H9 (cell line): ENCODE measurements around the gene PDZK1. TPM values are rescaled to one million over a fixed set of nuclear protein-coding genes. Genes with fewer than 3 reads are reported as not detected.
"Not testable (repeated sequence)": the region's sequence is repeated elsewhere in the genome, so short reads cannot be mapped to it uniquely, and the experiment has no call there.

Experiments
- DNase-seq: peaks from one replicate; pipeline ENCODE4 v3.0.0-alpha.2; 2017
- H2AFZ ChIP-seq: one replicate; pipeline ENCODE4 v1.6.1; 2013; ENCODE audit warnings: mild to moderate bottlenecking, low read length, control low read depth, moderate library complexity
- H2AK5ac ChIP-seq: 2 replicates; pipeline ENCODE4 v1.6.1; 2013; ENCODE audit warnings: low read length, control low read depth, mixed read lengths; ENCODE audit not compliant: insufficient read length
- H2BK120ac ChIP-seq: one replicate; pipeline ENCODE4 v1.6.1; 2013; ENCODE audit warnings: low read depth, mild to moderate bottlenecking, low read length, control low read depth, inconsistent platforms; ENCODE audit not compliant: poor library complexity, severe bottlenecking
- H2BK12ac ChIP-seq: 2 replicates; pipeline ENCODE4 v1.6.1; 2013; ENCODE audit warnings: low read length, control low read depth, mixed read lengths, low read depth; ENCODE audit not compliant: insufficient read length
- H2BK15ac ChIP-seq: 2 replicates; pipeline ENCODE4 v1.6.1; 2013; ENCODE audit warnings: low read depth, low read length, control low read depth
- H2BK20ac ChIP-seq: one replicate; pipeline ENCODE4 v1.6.1; 2013; ENCODE audit warnings: low read depth, mild to moderate bottlenecking, low read length, control low read depth, inconsistent platforms; ENCODE audit not compliant: poor library complexity, severe bottlenecking
- H2BK5ac ChIP-seq: 2 replicates; pipeline ENCODE4 v1.6.1; 2013; ENCODE audit warnings: low read length, control low read depth, mixed read lengths; ENCODE audit not compliant: insufficient read length
- H3K14ac ChIP-seq: 2 replicates; pipeline ENCODE4 v1.6.1; 2013; ENCODE audit warnings: low read length, control low read depth; ENCODE audit not compliant: insufficient read depth
- H3K18ac ChIP-seq: 2 replicates; pipeline ENCODE4 v1.6.1; 2013; ENCODE audit warnings: low read depth, mild to moderate bottlenecking, mixed read lengths, low read length, control low read depth; ENCODE audit not compliant: insufficient read length
- H3K23ac ChIP-seq: 2 replicates; pipeline ENCODE4 v1.6.1; 2013; ENCODE audit warnings: low read length, control low read depth, mixed read lengths, low read depth; ENCODE audit not compliant: insufficient read length
- H3K23me2 ChIP-seq: 2 replicates; pipeline ENCODE4 v1.6.1; 2013; ENCODE audit warnings: low read depth, mild to moderate bottlenecking, mixed read lengths, low read length, control low read depth; ENCODE audit not compliant: insufficient read length, poor library complexity, severe bottlenecking
- H3K27ac ChIP-seq: 2 replicates; pipeline ENCODE4 v1.5.1; 2013; ENCODE audit warnings: low read length, control low read depth, mixed read lengths, low read depth; ENCODE audit not compliant: insufficient read length
- H3K27me3 ChIP-seq: 2 replicates; pipeline ENCODE4 v1.6.1; 2013; ENCODE audit warnings: low read length, control low read depth, inconsistent platforms; ENCODE audit not compliant: insufficient read depth
- H3K4ac ChIP-seq: 2 replicates; pipeline ENCODE4 v1.6.1; 2013; ENCODE audit warnings: low read depth, mild to moderate bottlenecking, control low read depth, inconsistent platforms, low read length, moderate library complexity
- H3K4me1 ChIP-seq: 2 replicates; pipeline ENCODE4 v1.6.1; 2013; ENCODE audit warnings: low read length, control low read depth, inconsistent platforms; ENCODE audit not compliant: insufficient read depth
- H3K4me2 ChIP-seq: 2 replicates; pipeline ENCODE4 v1.6.1; 2013; ENCODE audit warnings: low read length, control low read depth, mixed read lengths; ENCODE audit not compliant: insufficient read length, insufficient read depth
- H3K56ac ChIP-seq: 2 replicates; pipeline ENCODE4 v1.6.1; 2013; ENCODE audit warnings: low read depth, mild to moderate bottlenecking, mixed read lengths, low read length, control low read depth; ENCODE audit not compliant: insufficient read length
- H3K79me1 ChIP-seq: 2 replicates; pipeline ENCODE4 v1.6.1; 2013; ENCODE audit warnings: low read depth, mild to moderate bottlenecking, moderate library complexity, low read length, control low read depth, inconsistent platforms; ENCODE audit not compliant: insufficient read depth, poor library complexity, severe bottlenecking
- H3K79me2 ChIP-seq: 2 replicates; pipeline ENCODE4 v1.6.1; 2013; ENCODE audit warnings: low read length, control low read depth, inconsistent platforms; ENCODE audit not compliant: insufficient read depth
- H3K9ac ChIP-seq: 2 replicates; pipeline ENCODE4 v1.6.1; 2013; ENCODE audit warnings: low read length, control low read depth, mixed read lengths; ENCODE audit not compliant: insufficient read length; ENCODE audit errors: extremely low read depth
- H3K9me3 ChIP-seq: one replicate; pipeline ENCODE4 v1.6.1; 2013; ENCODE audit warnings: low read depth, low read length, inconsistent platforms; ENCODE audit not compliant: control insufficient read depth
- H3T11ph ChIP-seq: one replicate; pipeline ENCODE4 v1.6.1; 2013; ENCODE audit warnings: mild to moderate bottlenecking, low read length, control low read depth, inconsistent platforms
- H4K20me1 ChIP-seq: one replicate; pipeline ENCODE4 v1.6.1; 2013; ENCODE audit not compliant: control insufficient read depth, insufficient read length, insufficient read depth
- H4K5ac ChIP-seq: 2 replicates; pipeline ENCODE4 v1.6.1; 2013; ENCODE audit warnings: low read depth, mild to moderate bottlenecking, mixed read lengths, low read length, control low read depth; ENCODE audit not compliant: insufficient read length
- H4K8ac ChIP-seq: replicated peaks from 2 replicates; pipeline ENCODE4 v1.6.1; 2013; ENCODE audit warnings: low read length, control low read depth, mixed read lengths, low read depth; ENCODE audit not compliant: insufficient read length
- H4K91ac ChIP-seq: 2 replicates; pipeline ENCODE4 v1.6.1; 2013; ENCODE audit warnings: low read depth, mild to moderate bottlenecking, moderate library complexity, mixed read lengths, low read length, control low read depth; ENCODE audit not compliant: insufficient read length
- H3K27ac Mint-ChIP-seq, 3 experiments: 2 replicates in 2 of 3; 3 replicates in 1 of 3; pipeline ENCODE4 v1.8.0; 2020 to 2021; ENCODE audit warnings: mixed read lengths in 3 of 3, mild to moderate bottlenecking in 1 of 3, moderate library complexity in 1 of 3
- H3K27me3 Mint-ChIP-seq: 2 replicates; pipeline ENCODE4 v1.8.0; 2021; ENCODE audit warnings: low read depth, mild to moderate bottlenecking, moderate library complexity, mixed read lengths
- H3K36me3 Mint-ChIP-seq, 3 experiments: 2 replicates in 2 of 3; 3 replicates in 1 of 3; pipeline ENCODE4 v1.8.0; 2020 to 2021; ENCODE audit warnings: low read depth in 3 of 3, mixed read lengths in 3 of 3; ENCODE audit not compliant: insufficient read depth in 1 of 3
- H3K4me1 Mint-ChIP-seq, 2 experiments: 2 replicates each; pipeline ENCODE4 v1.8.0; 2020; ENCODE audit warnings: mixed read lengths in 2 of 2
- H3K4me3 Mint-ChIP-seq, 2 experiments: 2 replicates in 1 of 2; 3 replicates in 1 of 2; pipeline ENCODE4 v1.8.0; 2020 to 2021; ENCODE audit warnings: mild to moderate bottlenecking in 2 of 2, mixed read lengths in 2 of 2, moderate library complexity in 1 of 2
- H3K9me3 Mint-ChIP-seq, 2 experiments: 2 replicates in 1 of 2; 3 replicates in 1 of 2; pipeline ENCODE4 v1.8.0; 2020; ENCODE audit warnings: mild to moderate bottlenecking in 2 of 2, mixed read lengths in 2 of 2, moderate library complexity in 1 of 2
- WGBS: extraction: QIAGEN DNeasy Blood & Tissue Kit; methylation state at CpG from one replicate; pipeline ENCODE4 v1.1.7; 2013; ENCODE audit warnings: missing lambda C conversion rate, low lambda C conversion rate, mixed read lengths; ENCODE audit not compliant: insufficient read length; ENCODE audit errors: extremely low coverage; 5-methylcytosine and 5-hydroxymethylcytosine counted together
- total RNA-seq: library from RNA; stranded (reverse); gene quantifications from 2 replicates; pipeline ENCODE4 v1.2.1, GENCODE V29; 2021

The PDZK1 gene
- total RNA-seq, 1 experiment from 2014 or later = not detected

DNA sequence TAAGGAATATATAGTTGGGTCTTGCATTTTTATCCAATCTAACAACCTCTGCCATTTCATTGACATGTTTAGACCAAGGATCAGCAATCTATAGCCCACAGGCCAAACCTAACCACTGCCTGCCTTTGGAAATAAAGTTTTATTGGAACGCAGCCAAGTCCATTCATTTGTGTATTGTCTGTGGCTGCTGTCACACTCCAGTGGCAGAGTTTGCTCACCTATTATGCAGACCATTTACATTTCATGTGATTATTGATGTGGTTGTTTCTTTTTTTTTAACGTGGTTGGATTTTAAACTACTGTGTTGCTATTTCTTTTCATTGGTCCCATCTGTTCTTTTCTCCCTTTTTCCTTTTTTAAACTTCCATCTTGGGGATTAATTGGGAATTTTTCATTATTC, 44.7 kb downstream of the PDZK1 start:
- not testable (repeated sequence) for H2AFZ ChIP-seq, H2BK15ac ChIP-seq, H2AK5ac ChIP-seq, H4K5ac ChIP-seq, H3K27ac Mint-ChIP-seq, H3K9me3 Mint-ChIP-seq, H3K4me3 Mint-ChIP-seq, H2BK20ac ChIP-seq, H2BK120ac ChIP-seq, H3K9ac ChIP-seq, H3K27ac ChIP-seq, H3K4me2 ChIP-seq, H4K8ac ChIP-seq, H3K4me1 ChIP-seq, H2BK12ac ChIP-seq, H3K18ac ChIP-seq, H3K79me1 ChIP-seq, H3K27me3 ChIP-seq, H4K91ac ChIP-seq, H3K56ac ChIP-seq, H3K23me2 ChIP-seq, H4K20me1 ChIP-seq, H3K4ac ChIP-seq, H3T11ph ChIP-seq, H3K79me2 ChIP-seq, H3K14ac ChIP-seq, H3K9me3 ChIP-seq, DNase-seq, H3K4me1 Mint-ChIP-seq, H3K27me3 Mint-ChIP-seq, H3K23ac ChIP-seq, H2BK5ac ChIP-seq
- peaks cover 4 to 12% (median 7%) of the 10 kb centered on the region in 3 experiments; a peak in 5 of 7 replicates for H3K36me3 Mint-ChIP-seq
- no CpG with 5 or more reads among the region's 2 CpGs for WGBS

DNA sequence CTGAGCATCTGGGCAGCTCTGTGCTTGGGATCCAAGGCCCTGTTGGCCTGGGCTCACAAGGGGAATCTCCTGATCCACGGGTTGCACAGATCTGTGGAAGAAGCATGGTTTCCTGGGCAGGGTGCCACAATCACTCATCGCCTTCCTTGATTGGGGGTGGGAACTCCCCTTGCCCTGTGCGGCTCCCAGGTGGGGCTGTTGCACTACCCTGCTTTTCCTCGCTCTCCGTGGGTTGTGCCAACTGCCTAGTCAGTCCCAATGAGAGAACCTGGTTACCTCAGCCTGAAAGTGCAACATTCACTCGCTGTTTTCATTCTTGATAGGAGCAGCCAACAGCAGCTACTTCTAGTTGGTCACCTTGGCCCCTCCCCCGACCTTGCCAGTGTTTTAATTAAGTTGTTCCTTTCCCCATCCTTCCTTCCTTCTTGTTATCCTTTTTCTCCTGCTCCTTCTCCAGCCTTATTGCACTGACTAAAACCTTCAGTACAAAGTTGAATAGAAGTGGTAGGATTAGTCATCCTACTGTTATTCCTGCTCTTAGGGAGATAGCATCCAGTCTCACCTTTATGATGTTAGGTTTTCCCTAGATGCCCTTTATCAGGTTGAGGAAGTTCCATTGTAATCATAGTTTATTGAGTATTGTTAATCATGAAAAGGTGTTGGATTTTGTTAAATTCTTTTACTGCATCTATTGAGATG, 50.8 kb downstream of the PDZK1 start:
- not testable (repeated sequence) for H2BK20ac ChIP-seq, H3K9me3 ChIP-seq, H3K79me1 ChIP-seq, H4K20me1 ChIP-seq, H3K9ac ChIP-seq, H2BK12ac ChIP-seq, H3K27me3 Mint-ChIP-seq, H2BK120ac ChIP-seq, H3K56ac ChIP-seq, H3T11ph ChIP-seq, H3K79me2 ChIP-seq, H2BK5ac ChIP-seq, H2BK15ac ChIP-seq, H3K23me2 ChIP-seq, H3K4me1 Mint-ChIP-seq, H3K4ac ChIP-seq, H3K14ac ChIP-seq, H2AK5ac ChIP-seq, H3K27ac ChIP-seq, H3K4me2 ChIP-seq, H3K4me1 ChIP-seq, H3K23ac ChIP-seq, H4K5ac ChIP-seq, H3K27ac Mint-ChIP-seq, DNase-seq, H4K8ac ChIP-seq, H4K91ac ChIP-seq, H3K27me3 ChIP-seq, H3K4me3 Mint-ChIP-seq, H3K9me3 Mint-ChIP-seq, H2AFZ ChIP-seq, H3K18ac ChIP-seq
- no CpG with 5 or more reads among the region's 7 CpGs for WGBS
- H3K36me3 Mint-ChIP-seq = peaks cover 3 to 13% (median 7%) of the 10 kb centered on the region in 3 experiments; a peak in 4 of 7 replicates
